Panc1 (cell line): ENCODE measurements around the gene DAAM2. TPM values are rescaled to one million over a fixed set of nuclear protein-coding genes. Genes with fewer than 3 reads are reported as not detected.

Experiments
- ATAC-seq: fragments of 200-7000 bp; cut with Tn5 transposase; 2 replicates; pipeline ENCODE4 v1.9.1; 2020; ENCODE audit warnings: mild to moderate bottlenecking, moderate library complexity
- BruUV-seq: library from RNA; stranded (reverse); fragments of 400-500 nt; replicated peaks from 2 replicates; lab custom pipeline; 2021; lab: Mats Ljungman, UMichigan
- CTCF ChIA-PET: fragments of 300-600 bp; sonication (Branson Sonifier 250); formaldehyde crosslinking; loops from one replicate; lab custom pipeline; 2022; ENCODE audit warnings: antibody characterized with exemption; lab: Charles Lee
- POLR2A ChIA-PET: fragments of 300-600 bp; sonication (Branson Sonifier 250); formaldehyde crosslinking; loops from one replicate; lab custom pipeline; 2022; ENCODE audit warnings: antibody characterized with exemption; lab: Charles Lee
- DNase-seq: peaks from one replicate; pipeline ENCODE4 v3.0.0-alpha.2; 2010; ENCODE audit warnings: low read depth, low spot score
- H3K27ac ChIP-seq: 2 replicates; pipeline ENCODE4 v1.5.1; 2011; ENCODE audit warnings: mild to moderate bottlenecking, low read length, inconsistent platforms
- H3K27me3 ChIP-seq: fragments of 200-500 bp; sonication (Bioruptor generic); 2 replicates; pipeline ENCODE4 v1.6.0; 2014; ENCODE audit warnings: low read length, inconsistent platforms; ENCODE audit not compliant: control insufficient read depth, insufficient read depth
- H3K36me3 ChIP-seq: fragments of 200-500 bp; sonication (Bioruptor generic); 2 replicates; pipeline ENCODE4 v1.5.1; 2014; ENCODE audit warnings: inconsistent platforms, mild to moderate bottlenecking, low read length, moderate library complexity; ENCODE audit not compliant: control insufficient read depth, insufficient read depth
- H3K4me1 ChIP-seq: 2 replicates; pipeline ENCODE4 v1.5.1; 2011; ENCODE audit warnings: inconsistent platforms, mild to moderate bottlenecking, low read length, moderate library complexity; ENCODE audit not compliant: control insufficient read depth, insufficient read depth
- H3K4me3 ChIP-seq, 2 experiments: 2 replicates each; pipeline ENCODE4 v1.5.1; 2011 to 2012; ENCODE audit warnings: low read depth in 2 of 2, low read length in 2 of 2, mild to moderate bottlenecking in 2 of 2, inconsistent platforms in 1 of 2, moderate library complexity in 1 of 2
- H3K9me3 ChIP-seq: fragments of 200-500 bp; sonication (Bioruptor generic); 2 replicates; pipeline ENCODE4 v1.5.1; 2014; ENCODE audit warnings: low read depth, mild to moderate bottlenecking, inconsistent platforms, low read length, moderate library complexity; ENCODE audit not compliant: control insufficient read depth, insufficient read depth
- CTCF ChIP-seq: fragments of 450-650 bp; IDR thresholded peaks from 2 replicates; pipeline ENCODE4 v1.5.1; 2017; ENCODE audit warnings: mild to moderate bottlenecking
- POLR2AphosphoS5 ChIP-seq: IDR thresholded peaks from 2 replicates; pipeline ENCODE4 v1.6.1; 2012; ENCODE audit warnings: mild to moderate bottlenecking, low read depth, low read length, moderate library complexity
- REST ChIP-seq, 2 experiments: IDR thresholded peaks; 2 replicates each; pipeline ENCODE4 v1.6.1; 2011 to 2012; ENCODE audit warnings: low read depth in 2 of 2, control low read depth in 1 of 2, low read length in 1 of 2, mild to moderate bottlenecking in 1 of 2, moderate library complexity in 1 of 2; ENCODE audit not compliant: insufficient read depth in 1 of 2
- SIN3A ChIP-seq: IDR thresholded peaks from 2 replicates; pipeline ENCODE4 v1.6.1; 2012; ENCODE audit warnings: low read depth, mild to moderate bottlenecking, low read length, moderate library complexity, borderline replicate concordance; ENCODE audit not compliant: insufficient read depth
- TCF7L2 ChIP-seq: IDR thresholded peaks from 2 replicates; pipeline ENCODE4 v1.6.1; 2011; ENCODE audit warnings: mild to moderate bottlenecking, low read depth, low read length, inconsistent platforms
- in situ Hi-C: cut with HindIII; loops from 2 replicates; pipeline ENCODE4 v1.10.0; 2016; ENCODE audit warnings: low sequenced_read_pairs, low pct_unique_long_range_greater_than_20kb
- intact Hi-C: fragments of 100-400 bp; cut with micrococcal nuclease; formaldehyde crosslinking; loops from one replicate; pipeline ENCODE4 v1.10.0; 2022; ENCODE audit not compliant: unreplicated experiment
- total RNA-seq: library from RNA; stranded (reverse); gene quantifications from one replicate; pipeline ENCODE4 v1.2.1, GENCODE V29; 2021; ENCODE audit not compliant: unreplicated experiment

The DAAM2 gene
- total RNA-seq, 1 experiment from 2014 or later: not detected

GRCh38 chr6:39756582-39756981 lies 35.6 kb upstream of the DAAM2 start:
- no peak for TF ChIP-seq SIN3A
- TF ChIP-seq CTCF: no peak
- no peak for TF ChIP-seq REST (IDR thresholded peaks at IDR 0.05; ENCODE audit: insufficient read depth in 1 of 2, low read depth in 2 of 2, low read length in 1 of 2)
- no peak for TF ChIP-seq POLR2AphosphoS5
- TF ChIP-seq TCF7L2: no peak
- H3K27me3 ChIP-seq: peaks cover 4% of the 10 kb centered on the region
- ATAC-seq (no peak), DNase-seq (no peak)
- intact Hi-C loops (no loop called here), in situ Hi-C loops (no loop called here)
- H3K36me3 ChIP-seq: no peaks in the 10 kb centered on the region
- H3K27ac ChIP-seq: no peak overlapping the region
- no peak overlapping the region for H3K4me3 ChIP-seq
- CTCF ChIA-PET: no interaction called here
- H3K4me1 ChIP-seq: no peaks in the 10 kb centered on the region
- BruUV-seq: no TSS peak
- no peaks in the 10 kb centered on the region for H3K9me3 ChIP-seq
- POLR2A ChIA-PET: interaction anchor here (0.8 kb wide), 1 partner anchor 11 kb away, joined by 5 read pairs; no protein-coding TSS in a partner anchor

GRCh38 chr6:39758905-39759605 lies 33.1 kb upstream of the DAAM2 start:
- POLR2A ChIA-PET: no interaction called here
- TF ChIP-seq TCF7L2 (no peak), REST (IDR thresholded peaks at IDR 0.05; ENCODE audit: insufficient read depth in 1 of 2, low read depth in 2 of 2, low read length in 1 of 2) (no peak), POLR2AphosphoS5 (no peak), SIN3A (no peak), CTCF (no peak)

More at GRCh38 chr6:39758905-39759605, 33.1 kb upstream of the DAAM2 start:
- CTCF ChIA-PET: no interaction called here
- no peaks in the 10 kb centered on the region for H3K36me3 ChIP-seq
- H3K27ac ChIP-seq: no peak overlapping the region
- no peak for ATAC-seq
- DNase-seq: no peak
- no TSS peak for BruUV-seq
- in situ Hi-C loops: no loop called here
- H3K4me1 ChIP-seq: no peaks in the 10 kb centered on the region
- no peak overlapping the region for H3K4me3 ChIP-seq
- no peaks in the 10 kb centered on the region for H3K9me3 ChIP-seq
- H3K27me3 ChIP-seq: peaks cover 4% of the 10 kb centered on the region
- intact Hi-C loops: no loop called here
